ENCODE results near the gene PLS3. TPM values are rescaled to one million over a fixed set of nuclear protein-coding genes. Genes with fewer than 3 reads are reported as not detected.

Gene PLS3
- total and polyA plus RNA-seq, 9 donors: 60.9 to 171 (median 111) TPM

- no peaks in the 10 kb centered on the region for H3K36me3 ChIP-seq
- H3K27ac ChIP-seq: no peak overlapping the region
- no peak for DNase-seq
- no peak overlapping the region for H3K4me3 ChIP-seq
- no peaks in the 10 kb centered on the region for H3K27me3 ChIP-seq
- TF ChIP-seq EP300 (IDR thresholded peaks at IDR 0.05) (no peak), POLR2A (IDR thresholded peaks at IDR 0.05) (no peak), CTCF (IDR thresholded peaks at IDR 0.05) (no peak)
- WGBS, 3 donors: 69 to 81% (median 75%) methylated on average over 1 of the region's 1 CpG
- H3K4me1 ChIP-seq (ENCODE audit: insufficient read depth): peaks cover 1% of the 10 kb centered on the region
- H3K9me3 ChIP-seq: no peaks in the 10 kb centered on the region
- intact Hi-C loops (cut with DNase I): no loop called here
Observed at GRCh38 chrX:115609621-115610020, 48.6 kb downstream of the PLS3 start.

- no peak overlapping the region for H3K4me3 ChIP-seq
- no peak for TF ChIP-seq POLR2A (IDR thresholded peaks at IDR 0.05)
- no peak for TF ChIP-seq CTCF (IDR thresholded peaks at IDR 0.05)
Observed at GRCh38 chrX:115616943-115617563, 56.1 kb downstream of the PLS3 start.

GRCh38 chrX:115622534-115622933, 61.6 kb downstream of the PLS3 start:
- H3K27me3 ChIP-seq: no peaks in the 10 kb centered on the region

More at GRCh38 chrX:115616943-115617563, 56.1 kb downstream of the PLS3 start:
- Histone ChIP-seq H3K4me1 (ENCODE audit: insufficient read depth) (peaks cover 1% of the 10 kb centered on the region), H3K36me3 (no peaks in the 10 kb centered on the region), H3K27ac (peak overlapping the region in 1 of 2 donors; percentile 55), H3K27me3 (no peaks in the 10 kb centered on the region), H3K9me3 (no peaks in the 10 kb centered on the region)
- WGBS, 3 donors: 40 to 47% (median 45%) methylated on average over 5 of the region's 5 CpGs
- intact Hi-C loops (cut with DNase I): no loop called here
- no peak for DNase-seq

GRCh38 chrX:115624916-115625315, 63.9 kb downstream of the PLS3 start:
- H3K27ac ChIP-seq: peak overlapping the region in 1 of 2 donors; percentile 23
- intact Hi-C loops (cut with DNase I): no loop called here

More at GRCh38 chrX:115622534-115622933, 61.6 kb downstream of the PLS3 start:
- no peak for TF ChIP-seq POLR2A (IDR thresholded peaks at IDR 0.05)
- no peak for TF ChIP-seq EP300 (IDR thresholded peaks at IDR 0.05)
- TF ChIP-seq CTCF (IDR thresholded peaks at IDR 0.05): no peak
- no peak overlapping the region for H3K4me3 ChIP-seq
- H3K36me3 ChIP-seq: no peaks in the 10 kb centered on the region
- intact Hi-C loops (cut with DNase I): no loop called here
- no peaks in the 10 kb centered on the region for H3K4me1 ChIP-seq (ENCODE audit: insufficient read depth)
- H3K9me3 ChIP-seq: no peaks in the 10 kb centered on the region
- no peak for DNase-seq
- WGBS, 3 donors: 40 to 43% (median 42%) methylated on average over 4 of the region's 4 CpGs
- no peak overlapping the region for H3K27ac ChIP-seq

More at GRCh38 chrX:115624916-115625315, 63.9 kb downstream of the PLS3 start:
- no peaks in the 10 kb centered on the region for H3K36me3 ChIP-seq
- DNase-seq: no peak
- TF ChIP-seq POLR2A (IDR thresholded peaks at IDR 0.05) (no peak), CTCF (IDR thresholded peaks at IDR 0.05) (no peak), EP300 (IDR thresholded peaks at IDR 0.05) (no peak)
- no peak overlapping the region for H3K4me3 ChIP-seq
- H3K27me3 ChIP-seq: no peaks in the 10 kb centered on the region
- no peaks in the 10 kb centered on the region for H3K4me1 ChIP-seq (ENCODE audit: insufficient read depth)
- 67 to 77% (median 73%) methylated on average over 1 of the region's 1 CpG for WGBS, 3 donors
- no peaks in the 10 kb centered on the region for H3K9me3 ChIP-seq
